HFFc6 (cell line): ENCODE measurements around the gene C9orf72. TPM values are rescaled to one million over a fixed set of nuclear protein-coding genes. Genes with fewer than 3 reads are reported as not detected.

Experiments used
- DNase-seq: peaks from one replicate; pipeline ENCODE4 v3.0.0-alpha.2; 2018
- H3K27ac Mint-ChIP-seq: 2 replicates; pipeline ENCODE4 v1.8.0; 2020; ENCODE audit warnings: mild to moderate bottlenecking, mixed read lengths
- H3K27me3 Mint-ChIP-seq: 2 replicates; pipeline ENCODE4 v1.8.0; 2021; ENCODE audit warnings: mild to moderate bottlenecking, moderate library complexity, mixed read lengths; ENCODE audit not compliant: insufficient read depth
- H3K36me3 Mint-ChIP-seq: 2 replicates; pipeline ENCODE4 v1.8.0; 2021; ENCODE audit warnings: low read depth, mixed read lengths
- H3K4me1 Mint-ChIP-seq: 2 replicates; pipeline ENCODE4 v1.8.0; 2020; ENCODE audit warnings: low read depth, mixed read lengths
- H3K4me3 Mint-ChIP-seq: 2 replicates; pipeline ENCODE4 v1.8.0; 2020; ENCODE audit warnings: mild to moderate bottlenecking, moderate library complexity, mixed read lengths
- H3K9me3 Mint-ChIP-seq: 2 replicates; pipeline ENCODE4 v1.8.0; 2020; ENCODE audit warnings: mild to moderate bottlenecking, mixed read lengths
- total RNA-seq, 6 experiments: library from RNA; stranded (reverse); fragmentation: NEBNext Ultra II Directional; extraction: Animal tissue kit (Norgen Biotek cat#: 25700); gene quantifications; 2 replicates in 1 of 6; 3 replicates in 5 of 6; pipeline ENCODE4 v1.2.3, GENCODE V29; 2021
- TF ChIP-seq, protein P1 (sequence below): fragments of 200-600 bp; sonication (generic); IDR thresholded peaks from 2 replicates; pipeline ENCODE4 v1.5.0; 2021; ENCODE audit warnings: antibody characterized with exemption, mild to moderate bottlenecking

The C9orf72 gene
- total RNA-seq, 6 experiments from 2014 or later = 1.4 to 3.7 (median 2.3) TPM

DNA sequence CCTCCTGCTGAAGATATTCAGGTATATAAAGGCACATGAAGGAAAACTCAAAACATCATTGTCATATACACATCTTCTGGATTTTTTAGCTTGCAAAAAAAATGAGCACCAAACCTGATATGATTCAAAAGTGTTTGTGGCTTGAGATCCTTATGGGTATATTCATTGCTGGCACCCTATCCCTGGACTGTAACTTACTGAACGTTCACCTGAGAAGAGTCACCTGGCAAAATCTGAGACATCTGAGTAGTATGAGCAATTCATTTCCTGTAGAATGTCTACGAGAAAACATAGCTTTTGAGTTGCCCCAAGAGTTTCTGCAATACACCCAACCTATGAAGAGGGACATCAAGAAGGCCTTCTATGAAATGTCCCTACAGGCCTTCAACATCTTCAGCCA lies 49.0 kb downstream of the C9orf72 start, which contains the start of gene IFNK:
Gene IFNK (plus strand): TSS at position 55 of the 400 bp plus-strand sequence. CDS start 47 bp downstream, at position 102.
- no peak within 1 kb of the TSS for H3K4me3 Mint-ChIP-seq
- no peak for DNase-seq
- TF ChIP-seq, protein P1, sequence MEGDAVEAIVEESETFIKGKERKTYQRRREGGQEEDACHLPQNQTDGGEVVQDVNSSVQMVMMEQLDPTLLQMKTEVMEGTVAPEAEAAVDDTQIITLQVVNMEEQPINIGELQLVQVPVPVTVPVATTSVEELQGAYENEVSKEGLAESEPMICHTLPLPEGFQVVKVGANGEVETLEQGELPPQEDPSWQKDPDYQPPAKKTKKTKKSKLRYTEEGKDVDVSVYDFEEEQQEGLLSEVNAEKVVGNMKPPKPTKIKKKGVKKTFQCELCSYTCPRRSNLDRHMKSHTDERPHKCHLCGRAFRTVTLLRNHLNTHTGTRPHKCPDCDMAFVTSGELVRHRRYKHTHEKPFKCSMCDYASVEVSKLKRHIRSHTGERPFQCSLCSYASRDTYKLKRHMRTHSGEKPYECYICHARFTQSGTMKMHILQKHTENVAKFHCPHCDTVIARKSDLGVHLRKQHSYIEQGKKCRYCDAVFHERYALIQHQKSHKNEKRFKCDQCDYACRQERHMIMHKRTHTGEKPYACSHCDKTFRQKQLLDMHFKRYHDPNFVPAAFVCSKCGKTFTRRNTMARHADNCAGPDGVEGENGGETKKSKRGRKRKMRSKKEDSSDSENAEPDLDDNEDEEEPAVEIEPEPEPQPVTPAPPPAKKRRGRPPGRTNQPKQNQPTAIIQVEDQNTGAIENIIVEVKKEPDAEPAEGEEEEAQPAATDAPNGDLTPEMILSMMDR = no peak
- H3K4me1 Mint-ChIP-seq = peaks cover 18% of the 10 kb centered on the region; the same call in 1 of the 2 replicates
- H3K27ac Mint-ChIP-seq = no peak within 1 kb of the TSS
- H3K9me3 Mint-ChIP-seq = no peaks in the 10 kb centered on the region
- no peaks in the 10 kb centered on the region for H3K36me3 Mint-ChIP-seq
- peaks cover 27% of the 10 kb centered on the region for H3K27me3 Mint-ChIP-seq

DNA sequence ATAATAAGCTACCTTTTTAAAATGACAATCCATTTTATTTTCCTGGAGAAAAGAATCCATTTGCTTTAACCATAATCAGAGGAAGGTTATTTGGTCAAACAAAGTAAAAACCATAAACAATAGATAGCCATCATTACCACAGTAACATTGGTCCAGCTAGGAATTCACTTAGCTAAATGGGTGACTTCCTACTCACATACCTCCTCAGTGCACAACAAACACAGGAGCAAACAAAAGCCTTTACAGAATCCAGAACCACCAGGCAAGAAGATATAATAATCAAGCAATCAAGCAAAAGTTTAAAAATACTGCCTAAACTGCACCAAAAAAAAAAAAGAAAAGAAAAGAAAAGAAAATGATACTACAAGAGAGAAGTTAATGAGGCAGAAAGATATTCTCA lies 50.1 kb downstream of the C9orf72 start:
- TF ChIP-seq, protein P1 = no peak
- DNase-seq = no peak
- H3K27ac Mint-ChIP-seq = no peak overlapping the region
- no peaks in the 10 kb centered on the region for H3K9me3 Mint-ChIP-seq
- H3K4me1 Mint-ChIP-seq = peaks cover 17% of the 10 kb centered on the region; the same call in 1 of the 2 replicates
- H3K27me3 Mint-ChIP-seq = peaks cover 20% of the 10 kb centered on the region
- no peak overlapping the region for H3K4me3 Mint-ChIP-seq
- H3K36me3 Mint-ChIP-seq = no peaks in the 10 kb centered on the region

DNA sequence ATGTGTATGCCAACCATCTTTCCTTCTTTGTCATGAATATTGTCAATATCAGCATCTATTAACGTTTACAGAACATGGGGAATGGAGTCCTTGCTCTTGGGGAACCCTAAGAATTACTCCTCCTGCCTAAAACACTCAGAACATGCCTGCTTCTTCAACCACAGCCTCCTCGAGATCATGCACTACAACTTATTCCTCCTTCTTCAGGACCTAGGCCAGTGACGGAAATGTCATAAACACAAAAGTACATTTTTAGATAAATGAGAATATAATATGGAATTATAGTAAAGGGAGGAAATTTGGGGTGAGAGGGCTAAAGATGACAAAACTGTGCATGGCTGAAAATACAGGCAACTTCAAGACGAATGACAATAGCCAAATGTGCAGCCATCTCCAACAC lies 52.3 kb downstream of the C9orf72 start:
- Mint-ChIP-seq H3K27me3 (peaks cover 7% of the 10 kb centered on the region; the same call in 1 of the 2 replicates), H3K4me1 (peaks cover 15% of the 10 kb centered on the region; the same call in 1 of the 2 replicates), H3K27ac (no peak overlapping the region), H3K36me3 (no peaks in the 10 kb centered on the region), H3K4me3 (no peak overlapping the region), H3K9me3 (no peaks in the 10 kb centered on the region)
- TF ChIP-seq, protein P1 = no peak
- DNase-seq = no peak

DNA sequence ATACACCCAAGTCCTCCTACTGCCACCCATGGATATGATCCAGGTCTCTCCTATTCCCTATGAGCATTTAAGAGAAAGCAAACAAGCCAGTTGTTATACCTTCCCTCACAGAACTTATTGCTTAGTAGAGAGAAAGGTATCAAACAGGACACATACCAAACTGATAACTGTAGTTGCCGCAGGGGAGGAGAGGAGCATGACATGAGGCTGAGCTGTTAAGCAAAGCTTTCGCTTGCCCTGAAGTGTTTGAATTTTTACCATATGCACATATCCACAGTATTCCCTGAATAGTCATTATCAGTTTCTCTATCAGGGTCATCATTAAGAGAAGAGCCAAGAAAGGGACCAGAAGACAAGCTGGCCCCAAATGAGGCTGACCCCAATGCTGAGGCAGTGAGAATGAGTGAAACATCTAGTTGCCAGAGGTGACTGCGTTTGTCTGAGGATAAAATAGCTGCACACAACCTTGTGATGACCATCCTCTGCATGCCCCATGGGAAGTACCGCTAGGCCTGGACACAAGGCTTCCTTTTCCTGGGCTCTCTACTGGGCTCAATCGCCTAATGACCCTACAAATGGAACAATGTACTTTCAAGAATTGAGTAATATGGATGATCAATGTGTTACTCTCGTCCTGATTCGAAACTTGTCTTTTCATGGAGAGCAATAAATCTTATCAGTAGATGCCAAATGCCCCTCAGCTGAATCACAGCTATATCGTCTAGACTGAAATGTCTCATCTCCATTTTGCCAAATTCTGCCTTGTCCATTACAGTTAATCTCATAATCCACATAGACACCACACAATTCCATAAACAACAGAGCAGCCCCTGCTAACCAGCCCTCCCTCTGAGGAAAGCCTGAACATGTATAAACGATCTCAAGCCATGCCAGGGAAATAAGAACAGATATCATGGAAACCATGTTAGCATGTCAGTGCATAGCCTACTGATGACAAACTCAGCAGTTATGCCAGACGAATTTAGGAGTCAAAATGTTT lies 53.5 kb downstream of the C9orf72 start:
- no peak for DNase-seq
- TF ChIP-seq, protein P1 = no peak
- no peaks in the 10 kb centered on the region for H3K9me3 Mint-ChIP-seq
- H3K27ac Mint-ChIP-seq = no peak overlapping the region
- peaks cover 15% of the 10 kb centered on the region; the same call in 1 of the 2 replicates for H3K4me1 Mint-ChIP-seq
- no peaks in the 10 kb centered on the region for H3K36me3 Mint-ChIP-seq
- no peak overlapping the region for H3K4me3 Mint-ChIP-seq
- peaks cover 2% of the 10 kb centered on the region for H3K27me3 Mint-ChIP-seq

DNA sequence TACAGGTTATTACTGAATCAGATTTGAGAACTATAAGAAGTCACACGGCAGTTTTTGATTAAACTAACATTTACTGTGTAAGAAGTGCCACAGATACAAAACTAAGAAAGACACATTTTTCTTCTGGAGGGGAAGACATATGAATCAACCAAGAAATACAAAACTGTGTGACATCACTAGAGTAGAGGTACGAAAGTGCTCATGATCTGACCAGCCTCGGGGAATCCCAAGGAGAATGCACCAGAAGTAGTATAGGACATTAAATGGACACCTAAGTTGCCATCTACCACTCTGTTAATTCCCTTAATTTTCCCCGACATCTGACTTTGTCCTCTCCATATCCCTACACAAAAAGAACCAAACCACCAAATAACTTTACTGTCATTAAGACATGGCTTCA lies 54.5 kb downstream of the C9orf72 start:
- TF ChIP-seq, protein P1 = no peak
- Mint-ChIP-seq H3K4me3 (no peak overlapping the region), H3K27ac (no peak overlapping the region), H3K27me3 (peaks cover 2% of the 10 kb centered on the region; the same call in 1 of the 2 replicates), H3K4me1 (peaks cover 15% of the 10 kb centered on the region; the same call in 1 of the 2 replicates), H3K36me3 (no peaks in the 10 kb centered on the region), H3K9me3 (no peaks in the 10 kb centered on the region)
- no peak for DNase-seq
